GM21529 (cell line): ENCODE data around the gene DAGLA.

ENCODE experiments used
- ATAC-seq: cut with Tn5 transposase; IDR thresholded peaks from one replicate; pipeline ENCODE4 v1.9.1; 2021; ENCODE audit not compliant: unreplicated experiment

Gene DAGLA

DNA sequence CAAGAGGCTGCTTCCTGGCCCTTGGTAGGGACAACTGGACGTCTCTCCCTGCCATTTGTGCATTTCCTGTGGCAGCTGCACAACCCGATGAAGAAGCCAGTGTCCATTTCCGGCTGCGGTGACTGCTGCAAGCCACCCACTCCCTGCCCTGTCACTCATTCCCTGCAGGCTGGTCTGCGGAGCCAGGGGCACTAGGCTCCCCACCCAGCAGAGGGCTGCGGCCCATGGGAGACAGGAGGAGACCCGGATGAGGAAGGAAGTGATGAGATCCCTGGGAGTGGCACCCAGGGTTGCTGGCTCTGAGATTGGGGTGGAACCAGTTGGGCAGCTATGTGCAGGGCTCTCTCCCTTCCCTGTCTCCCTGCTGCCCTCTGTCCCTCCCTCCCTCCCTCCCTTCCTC is 62.2 kb downstream of the DAGLA start:
- ATAC-seq = no peak

DNA sequence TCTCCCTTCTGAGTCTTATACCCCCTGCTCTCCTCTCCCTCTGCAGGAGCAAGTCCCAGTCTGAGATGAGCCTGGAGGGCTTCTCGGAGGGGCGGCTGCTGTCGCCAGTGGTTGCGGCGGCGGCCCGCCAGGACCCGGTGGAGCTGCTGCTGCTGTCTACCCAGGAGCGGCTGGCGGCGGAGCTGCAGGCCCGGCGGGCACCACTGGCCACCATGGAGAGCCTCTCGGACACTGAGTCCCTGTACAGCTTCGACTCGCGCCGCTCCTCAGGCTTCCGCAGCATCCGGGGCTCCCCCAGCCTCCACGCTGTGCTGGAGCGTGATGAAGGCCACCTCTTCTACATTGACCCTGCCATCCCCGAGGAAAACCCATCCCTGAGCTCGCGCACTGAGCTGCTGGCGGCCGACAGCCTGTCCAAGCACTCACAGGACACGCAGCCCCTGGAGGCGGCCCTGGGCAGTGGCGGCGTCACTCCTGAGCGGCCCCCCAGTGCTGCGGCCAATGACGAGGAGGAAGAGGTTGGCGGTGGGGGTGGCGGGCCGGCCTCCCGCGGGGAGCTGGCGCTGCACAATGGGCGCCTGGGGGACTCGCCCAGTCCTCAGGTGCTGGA is 63.4 kb downstream of the DAGLA start:
- no peak for ATAC-seq

DNA sequence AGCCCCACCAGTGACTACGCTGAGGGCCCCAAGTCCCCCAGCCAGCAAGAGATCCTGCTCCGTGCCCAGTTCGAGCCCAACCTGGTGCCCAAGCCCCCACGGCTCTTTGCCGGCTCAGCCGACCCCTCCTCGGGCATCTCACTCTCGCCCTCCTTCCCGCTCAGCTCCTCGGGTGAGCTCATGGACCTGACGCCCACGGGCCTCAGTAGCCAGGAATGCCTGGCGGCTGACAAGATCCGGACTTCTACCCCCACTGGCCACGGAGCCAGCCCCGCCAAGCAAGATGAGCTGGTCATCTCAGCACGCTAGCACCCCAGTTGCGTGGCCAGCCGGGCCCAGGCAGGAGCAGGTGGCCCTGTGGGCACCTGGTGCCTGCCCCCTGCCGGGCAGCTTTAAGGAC is 64.0 kb downstream of the DAGLA start:
- no peak for ATAC-seq

DNA sequence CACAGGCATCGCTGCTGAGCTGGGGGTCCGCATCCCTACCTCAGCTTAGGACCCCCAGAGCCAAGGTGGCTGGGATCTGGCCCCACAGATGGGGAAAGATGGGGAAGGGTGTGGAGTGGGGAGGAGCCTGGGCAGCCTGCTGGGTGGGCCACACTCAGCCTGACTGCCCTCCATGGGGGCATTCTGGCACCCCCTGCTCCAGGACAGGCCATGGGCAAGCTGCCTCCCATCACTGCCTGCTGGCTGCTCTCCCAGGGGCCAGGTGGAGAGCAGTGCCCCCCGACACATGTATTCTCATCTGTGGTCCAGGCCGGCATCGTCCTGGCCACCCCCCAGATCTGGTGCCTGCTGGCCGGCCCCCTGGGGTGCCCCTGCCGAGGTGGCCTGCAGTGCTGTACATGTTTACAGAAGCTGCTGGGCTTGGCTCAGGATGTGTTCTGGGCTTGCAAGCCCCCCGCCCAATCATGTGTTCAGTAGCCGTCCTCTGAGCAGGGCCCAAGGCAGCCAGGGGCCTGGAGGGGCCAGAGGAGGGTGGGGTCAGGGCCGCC is 64.5 kb downstream of the DAGLA start:
- ATAC-seq = no peak

DNA sequence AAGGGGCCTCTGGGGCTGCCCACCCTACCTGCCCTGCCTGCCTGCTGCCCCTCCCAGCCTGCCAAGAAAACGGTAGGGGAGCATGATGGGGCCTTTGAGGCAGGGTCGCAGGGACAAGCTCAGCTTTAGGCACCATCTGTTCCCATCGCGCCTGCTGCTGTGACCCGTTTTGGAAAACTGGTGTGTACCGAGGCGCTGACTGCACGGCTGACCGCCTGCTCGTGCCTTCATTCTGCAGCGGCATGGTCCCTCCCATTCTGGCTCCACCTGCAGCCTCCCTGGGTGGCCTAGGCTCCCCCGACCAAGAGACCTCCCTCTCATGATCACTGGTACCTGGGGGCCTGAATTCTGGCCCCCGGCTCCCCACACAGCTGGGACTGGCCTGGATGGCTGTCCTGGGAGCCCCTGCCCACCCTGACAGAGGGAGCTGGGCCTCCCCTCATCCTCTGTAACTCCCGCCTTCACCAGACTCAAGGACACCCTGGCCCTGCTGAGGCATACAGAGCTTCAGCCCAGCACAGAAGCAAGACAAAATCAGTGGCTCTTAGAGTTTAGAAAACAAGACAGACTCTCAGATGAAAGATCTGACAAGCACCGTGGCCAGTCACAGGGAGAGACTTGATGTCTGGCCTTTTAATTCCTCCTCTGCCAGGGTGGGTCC is 65.7 kb downstream of the DAGLA start:
- no peak for ATAC-seq

DNA sequence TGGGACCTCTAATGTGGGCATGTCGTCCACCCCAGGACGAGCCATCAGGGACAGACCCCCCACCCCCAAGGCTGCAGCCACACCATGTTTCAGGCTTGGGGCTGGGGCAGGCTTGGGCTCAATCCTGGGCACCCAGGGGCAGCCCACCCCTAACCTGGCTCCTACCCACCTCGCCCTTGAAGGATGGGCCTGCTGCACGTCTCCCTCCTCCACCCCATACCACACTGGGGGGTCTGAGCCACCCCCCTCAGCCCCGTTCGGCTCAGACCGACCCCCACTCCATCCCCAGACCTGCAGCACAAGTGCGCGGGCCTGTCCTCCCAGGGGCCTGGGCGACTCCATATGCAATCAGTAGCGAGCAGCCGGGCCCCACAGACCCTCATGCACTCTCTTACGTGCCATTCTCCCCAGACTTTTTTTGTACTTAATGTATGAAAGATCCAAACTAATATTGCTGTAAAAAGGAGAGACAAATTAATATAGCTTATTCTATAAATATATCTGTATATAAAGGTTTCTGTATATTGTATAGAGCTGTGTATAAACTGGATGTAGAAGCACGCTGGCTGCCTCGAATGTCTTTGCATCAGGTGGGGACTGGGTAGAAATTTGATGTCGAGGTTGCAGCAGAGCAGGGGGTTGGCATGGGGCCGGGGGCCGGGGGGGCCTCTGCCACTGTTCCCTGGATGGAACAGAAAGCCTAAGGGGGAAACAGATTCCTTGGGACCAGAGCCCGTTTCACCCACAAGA is 66.4 kb downstream of the DAGLA start:
- no peak for ATAC-seq

DNA sequence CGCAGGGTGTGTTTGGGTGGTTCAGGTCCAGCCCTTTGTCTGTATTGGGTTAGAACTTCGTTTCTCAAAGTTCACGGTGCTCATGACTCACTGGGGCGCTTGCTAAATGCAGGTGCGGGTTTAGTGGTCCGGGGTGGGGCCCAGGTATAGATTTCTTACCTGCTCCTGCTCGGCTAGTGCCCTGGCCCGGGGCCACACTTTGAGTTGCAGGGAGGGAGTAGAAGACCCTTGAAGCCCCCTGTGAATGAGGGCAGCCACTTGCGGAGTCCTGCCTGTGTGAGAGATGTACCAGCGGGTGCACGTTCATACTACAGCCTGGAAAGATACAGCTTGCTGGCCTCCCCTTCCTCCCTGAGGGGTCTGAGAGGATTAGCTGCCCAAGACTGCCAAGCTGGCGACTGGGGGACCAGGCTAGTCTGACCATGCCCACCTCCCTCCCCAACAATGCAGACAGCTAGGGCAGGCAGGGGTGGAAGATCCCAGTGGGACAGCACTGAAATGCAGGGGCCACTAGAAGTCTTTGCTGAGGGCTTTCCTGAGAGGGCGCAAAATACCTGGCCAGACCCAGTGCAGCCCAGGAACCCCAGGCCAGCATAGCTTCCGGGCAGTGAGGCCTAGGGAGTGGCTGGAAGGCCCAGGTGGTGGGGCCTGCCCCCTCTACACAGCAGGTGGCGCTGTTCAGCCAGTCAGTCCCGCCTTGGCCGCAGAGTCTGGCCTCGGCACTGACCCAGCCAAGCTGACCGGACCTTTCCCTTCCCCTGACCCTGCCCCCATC is 67.2 kb downstream of the DAGLA start:
- no peak for ATAC-seq

DNA sequence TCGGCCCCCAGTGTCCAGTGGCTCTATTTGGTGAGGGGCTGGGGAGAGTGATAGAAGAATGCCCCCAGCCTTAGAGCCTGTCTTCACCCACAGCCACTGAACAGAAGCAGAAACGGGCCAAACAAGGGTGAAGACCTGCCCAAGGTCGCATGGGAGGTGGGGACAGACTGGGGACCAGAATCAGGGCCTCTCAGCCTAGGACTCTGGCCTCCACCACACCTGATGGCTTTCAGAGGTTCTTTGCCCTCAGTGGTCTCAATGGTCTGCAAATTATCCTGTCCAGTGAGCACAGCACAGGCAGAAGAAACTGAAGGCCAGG is 67.7 kb downstream of the DAGLA start:
- ATAC-seq = no peak

DNA sequence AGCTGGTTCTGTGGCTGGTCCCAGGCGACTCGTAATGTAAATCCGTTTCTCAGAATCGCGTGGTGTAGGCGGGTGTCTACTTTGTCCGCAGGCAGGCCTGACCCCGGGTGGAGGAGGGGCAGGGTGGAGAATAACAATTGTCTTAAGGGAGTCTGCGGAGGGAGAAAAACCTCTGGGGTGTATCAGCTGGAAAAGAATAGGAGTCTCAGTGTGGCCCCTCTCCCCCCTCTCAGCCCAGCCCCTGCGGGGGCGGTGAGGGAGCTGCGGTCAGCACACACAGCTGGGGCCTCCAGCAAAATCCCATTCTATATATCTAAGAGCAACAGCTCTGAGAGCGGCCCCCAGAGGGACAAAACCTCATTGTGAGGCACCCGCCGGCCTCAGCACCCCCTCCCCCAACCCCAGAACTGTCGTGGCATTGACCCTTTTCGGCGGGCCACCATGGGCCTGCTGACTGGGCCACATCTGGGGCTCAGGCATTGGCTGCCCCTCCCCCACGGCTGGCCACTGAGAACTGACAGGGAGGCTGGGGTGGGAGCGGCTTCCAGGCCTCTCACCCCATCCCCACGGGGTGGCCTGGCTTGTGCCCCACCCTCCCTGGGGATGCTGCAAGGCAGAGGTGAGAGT is 69.5 kb downstream of the DAGLA start:
- ATAC-seq = no peak

DNA sequence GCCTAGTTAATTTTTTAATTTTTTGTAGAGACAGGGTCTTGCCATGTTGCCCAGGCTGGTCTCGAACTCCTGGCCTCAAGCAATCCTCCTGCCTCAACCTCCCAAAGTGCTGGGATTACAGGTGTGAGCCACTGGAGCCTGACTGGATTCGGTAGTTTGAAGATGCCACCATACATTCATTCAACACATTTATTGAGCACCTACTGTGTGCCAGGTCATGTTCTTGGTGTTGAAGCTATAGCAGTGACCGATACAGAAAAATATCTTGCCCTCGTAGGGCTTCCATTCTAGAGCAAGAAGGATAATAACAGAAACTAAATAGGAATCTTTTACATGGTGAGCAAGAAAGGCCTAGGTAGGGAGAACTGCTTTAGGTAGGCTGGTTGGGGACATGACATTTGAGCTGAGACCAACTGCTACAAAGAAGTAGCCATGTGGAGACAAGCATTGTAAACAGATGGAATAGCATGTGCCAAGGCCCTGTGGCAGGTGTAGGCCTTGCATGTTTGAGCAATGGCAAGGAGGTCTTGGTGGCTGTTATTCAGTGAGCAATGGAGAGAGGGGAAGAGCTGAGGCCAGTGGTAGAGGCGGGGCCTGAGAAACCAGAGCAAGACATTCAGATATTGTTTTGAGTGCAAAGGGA is 70.6 kb downstream of the DAGLA start:
- no peak for ATAC-seq

DNA sequence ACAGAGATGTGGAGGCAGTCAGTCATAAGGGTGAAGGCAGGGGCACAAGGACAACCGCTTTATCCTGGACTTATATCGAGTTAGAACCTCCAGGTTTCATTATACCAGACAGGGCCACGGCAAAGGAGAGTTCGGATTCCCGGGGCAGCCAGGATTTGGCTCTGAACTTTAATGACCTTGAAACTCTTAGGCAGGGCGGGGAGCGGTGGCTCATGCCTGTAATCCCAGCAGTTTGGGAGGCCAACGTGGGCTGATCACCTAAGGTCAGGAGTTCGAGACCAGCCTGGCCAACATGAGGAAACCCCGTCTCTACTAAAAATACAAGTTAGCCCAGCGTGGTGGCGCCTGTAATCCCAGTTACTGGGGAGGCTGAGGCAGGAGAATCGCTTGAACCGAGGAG is 71.2 kb downstream of the DAGLA start:
- no peak for ATAC-seq

DNA sequence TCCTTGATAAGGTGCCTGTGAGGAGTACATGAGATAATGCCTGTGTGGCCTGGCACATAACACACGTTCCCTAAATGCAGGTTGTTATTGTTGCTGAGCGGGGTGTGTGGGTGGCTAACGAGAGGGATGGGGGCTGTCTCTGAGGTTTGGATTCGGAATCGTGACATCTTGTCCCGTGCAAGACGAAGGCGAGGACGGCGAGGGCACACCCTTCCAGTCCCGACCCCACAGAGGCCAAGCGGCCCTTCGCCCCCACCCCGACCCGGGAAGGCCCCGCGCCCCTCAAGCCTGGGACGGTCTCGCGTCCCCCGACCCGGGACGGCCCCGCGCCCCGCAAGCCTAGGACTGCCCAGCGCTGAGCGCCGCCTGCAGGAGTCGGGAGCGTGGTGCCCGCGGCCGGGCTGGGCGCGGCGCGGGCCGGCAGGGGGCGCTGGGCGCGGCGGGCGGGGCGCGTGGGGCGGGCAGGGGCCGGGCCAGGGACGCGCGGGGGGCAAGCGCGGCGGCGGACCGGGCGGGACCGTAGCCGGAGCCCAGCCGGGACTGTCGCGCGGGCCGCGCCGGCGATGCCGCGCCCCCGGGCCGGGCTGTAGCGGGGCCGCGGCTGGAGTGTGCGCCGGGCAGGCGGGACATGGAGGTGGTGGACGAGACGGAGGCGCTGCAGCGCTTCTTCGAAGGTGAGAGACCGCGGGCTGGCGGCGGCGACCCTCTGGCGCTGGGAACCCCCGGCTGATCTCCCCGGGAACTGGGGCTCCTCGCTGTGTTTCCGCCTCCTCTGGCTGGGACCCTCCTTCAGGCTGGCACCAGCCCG is 72.1 kb downstream of the DAGLA start, which contains the start of gene MYRF:
TSS of gene MYRF (plus strand) at position 520 of the 808 bp plus-strand sequence. CDS start at position 629, 109 bp downstream.
- peak; percentile 35 for ATAC-seq

DNA sequence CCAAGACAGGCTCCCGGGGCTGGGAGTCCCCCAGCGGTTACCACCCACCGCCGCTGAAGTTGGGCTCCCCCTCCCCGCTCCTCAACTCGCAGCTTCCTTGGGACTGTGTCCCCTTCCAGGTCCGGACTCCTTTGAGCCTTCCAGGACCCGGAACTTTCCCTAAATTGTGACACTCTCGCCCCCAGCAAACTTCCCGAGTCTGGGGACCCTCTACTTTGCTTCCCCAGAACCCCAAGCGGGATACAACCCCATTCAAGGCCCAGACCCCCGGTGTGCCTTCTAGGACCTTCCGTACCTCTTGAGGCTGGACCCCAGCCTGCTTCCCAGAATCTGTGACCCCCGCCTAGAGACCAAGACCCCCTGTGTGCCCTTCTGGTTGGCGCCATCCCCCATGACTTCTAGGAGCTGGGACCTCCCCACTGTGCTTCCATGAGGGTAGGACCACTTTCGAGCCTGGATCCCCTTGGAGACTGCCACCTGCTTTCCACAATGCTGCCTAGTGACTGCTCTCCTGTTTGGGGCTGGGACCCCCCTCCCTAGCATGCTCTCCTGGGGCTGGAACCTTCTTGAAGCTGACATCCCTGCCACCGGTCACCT is 72.8 kb downstream of the DAGLA start:
- ATAC-seq = no peak

DNA sequence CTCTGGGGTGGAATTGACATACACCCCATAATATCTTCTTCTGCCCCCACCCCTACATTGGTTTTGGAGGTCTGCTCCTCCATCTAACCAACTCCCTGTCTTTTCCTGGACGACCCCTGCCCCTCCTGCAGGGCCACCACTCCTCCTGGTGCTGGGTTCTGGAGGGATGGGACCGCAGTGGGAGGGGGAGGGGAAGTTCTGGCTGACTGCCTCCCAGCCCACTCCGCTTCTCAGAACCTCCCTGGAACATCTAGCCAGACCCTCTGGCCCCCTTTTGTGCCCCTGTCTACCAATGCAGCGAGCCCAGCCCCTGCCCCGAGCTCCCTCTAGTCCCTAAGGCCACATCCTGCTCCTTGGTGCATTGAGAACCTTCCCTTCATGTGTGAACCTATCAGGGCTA is 73.5 kb downstream of the DAGLA start:
- ATAC-seq = no peak

DNA sequence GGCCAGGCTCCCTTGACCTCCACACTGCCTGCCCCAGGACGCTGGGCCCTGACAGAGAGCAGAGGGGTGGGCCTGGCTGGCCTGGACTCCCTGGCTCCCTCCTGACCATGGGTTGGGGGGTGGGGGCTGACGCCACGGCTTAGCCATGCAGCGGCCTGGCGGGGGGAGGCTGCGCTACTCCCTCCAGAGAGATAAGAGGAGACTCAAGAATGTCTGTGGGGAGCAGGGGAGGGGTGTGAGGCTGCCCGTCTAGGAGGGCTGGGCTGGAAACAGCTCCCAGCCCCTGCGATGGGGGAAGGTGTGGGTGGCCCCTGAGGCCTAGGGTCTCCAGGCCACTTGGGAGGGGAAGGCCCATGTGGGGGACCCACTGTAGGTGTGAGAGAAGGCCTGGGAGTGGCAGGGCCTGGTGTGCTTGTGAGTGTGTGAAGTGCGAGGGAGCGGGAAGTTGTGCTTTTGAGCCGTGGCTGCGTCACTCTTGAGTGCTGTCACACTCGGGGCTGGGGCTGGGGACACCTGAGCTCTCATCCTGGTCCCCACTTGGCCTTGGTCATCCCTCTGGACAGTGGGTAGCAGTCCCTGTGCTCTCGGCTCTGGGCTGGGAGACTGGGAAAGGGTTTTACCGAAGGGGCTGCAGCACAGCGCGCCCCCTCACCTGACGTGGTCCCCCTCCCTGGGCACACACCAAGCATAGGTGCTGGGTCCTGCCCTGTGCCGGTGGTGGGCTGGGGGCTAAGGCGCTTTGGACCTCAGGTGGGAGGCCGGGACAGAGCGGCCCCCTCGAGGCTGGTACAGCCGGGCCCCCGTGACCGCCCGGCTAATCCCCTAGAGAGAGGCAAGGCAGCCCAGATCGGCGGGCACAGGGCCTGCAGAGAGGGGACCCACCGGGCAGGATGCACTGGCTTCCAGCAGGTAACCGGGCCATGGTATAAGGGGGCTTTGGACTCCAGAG is 74.6 kb downstream of the DAGLA start:
- no peak for ATAC-seq

DNA sequence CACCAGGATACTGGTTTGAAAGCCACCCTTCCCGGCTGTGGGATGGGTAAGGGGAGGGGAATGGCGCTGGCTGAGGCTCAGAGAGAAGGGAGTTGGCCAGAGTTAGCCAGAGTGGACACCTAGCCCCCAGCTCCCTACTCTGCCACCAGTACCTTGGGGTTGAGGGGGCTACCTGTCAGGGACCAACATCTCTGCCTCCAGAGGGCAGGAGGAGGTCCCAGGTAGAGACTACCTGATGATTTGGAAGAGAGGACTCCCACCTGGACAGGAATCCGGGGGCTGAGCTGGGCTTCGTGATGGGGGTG is 75.9 kb downstream of the DAGLA start:
- no peak for ATAC-seq

DNA sequence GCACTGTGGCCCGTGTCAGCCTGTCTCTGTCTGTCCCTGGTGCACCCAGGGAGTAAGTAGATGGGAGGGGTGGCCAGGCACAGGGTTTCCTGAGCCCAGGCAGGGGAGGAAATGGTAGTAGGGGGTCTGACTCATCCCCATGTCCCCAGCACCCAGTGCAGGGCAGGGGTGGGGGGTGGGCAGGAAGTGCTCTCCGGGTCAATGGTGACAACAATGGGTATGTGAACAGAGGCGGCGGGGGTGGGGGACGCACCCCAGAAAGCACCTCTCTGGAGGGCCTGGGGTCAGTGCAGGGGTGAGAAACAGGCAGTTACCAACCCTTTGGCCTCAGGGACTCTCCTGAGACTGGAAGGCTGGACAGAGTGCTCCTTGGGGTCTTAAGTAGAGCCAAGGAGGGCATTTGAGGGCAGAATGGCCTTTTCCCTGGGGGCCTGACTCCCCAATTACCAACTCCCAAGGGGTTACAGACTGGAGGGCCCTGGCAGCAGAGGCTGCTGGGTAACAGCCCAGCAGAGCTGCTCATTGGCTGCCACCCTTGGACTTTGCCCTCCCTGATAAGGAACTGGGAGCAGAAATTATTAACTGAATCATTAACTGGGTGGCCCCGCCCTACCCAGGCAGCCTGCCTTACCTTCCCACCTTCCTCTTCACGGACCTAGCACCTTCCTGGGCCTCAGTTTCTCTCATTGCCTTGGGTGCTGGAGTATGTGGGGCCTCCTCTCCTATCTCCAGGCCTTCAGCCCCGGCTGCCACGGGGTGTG is 76.4 kb downstream of the DAGLA start:
- ATAC-seq = peak; percentile 41
